Gastrocnemius medialis (tissue), 4 donors: ENCODE data around the gene FAM117B. TPM values are rescaled to one million over a fixed set of nuclear protein-coding genes. Genes with fewer than 3 reads are reported as not detected.

ENCODE experiments used
- ATAC-seq, 2 donors: fragments of 150-250 bp; one replicate each; pipeline ENCODE4 v1.9.1; 2016
- DNase-seq, 2 donors: peaks; one replicate each; pipeline ENCODE4 v3.0.0-alpha.2; 2019
- H3K27ac ChIP-seq, 4 donors: fragments of 200-600 bp; sonication (generic); 1 replicate in 1 of 4; 2 replicates in 3 of 4; pipeline ENCODE4 v1.5.1; 2016 to 2018; ENCODE audit warnings: mild to moderate bottlenecking in 2 of 4, moderate library complexity in 1 of 4
- H3K27me3 ChIP-seq, 3 donors: fragments of 200-600 bp; sonication (generic) in 2 of 3; 1 replicate in 1 of 3; 2 replicates in 2 of 3; pipeline versions ENCODE4 v1.5.1 to v1.6.0; 2016 to 2019; ENCODE audit warnings: mild to moderate bottlenecking in 1 of 3, moderate library complexity in 1 of 3
- H3K36me3 ChIP-seq, 2 donors: fragments of 200-600 bp; sonication (generic) in 1 of 2; one replicate each; pipeline ENCODE4 v1.5.1; 2017 to 2018
- H3K4me1 ChIP-seq, 2 donors: fragments of 200-600 bp; sonication (generic) in 1 of 2; one replicate each; pipeline ENCODE4 v1.5.1; 2016 to 2017; ENCODE audit warnings: mild to moderate bottlenecking in 2 of 2
- H3K4me3 ChIP-seq, 4 donors: fragments of 200-600 bp; sonication (generic) in 3 of 4; 1 replicate in 1 of 4; 2 replicates in 3 of 4; pipeline ENCODE4 v1.5.1; 2016 to 2019; ENCODE audit warnings: mild to moderate bottlenecking in 2 of 4
- H3K9me3 ChIP-seq, 3 donors: fragments of 200-600 bp; sonication (generic) in 2 of 3; 1 replicate in 1 of 3; 2 replicates in 2 of 3; pipeline ENCODE4 v1.5.1; 2016 to 2019
- CTCF ChIP-seq, 5 experiments: fragments of 450-650 bp in 3 of 5; fragments of 200-600 bp in 2 of 5; sonication (generic) in 2 of 5; IDR thresholded peaks in 4 of 5; conservative IDR thresholded peaks in 1 of 5; 1 replicate in 4 of 5; 2 replicates in 1 of 5; pipeline ENCODE4 v1.5.1; 2016 to 2019; ENCODE audit warnings: antibody characterized with exemption in 5 of 5, mild to moderate bottlenecking in 3 of 5, moderate library complexity in 3 of 5
- POLR2A ChIP-seq, 2 donors: fragments of 450-650 bp; IDR thresholded peaks; one replicate each; pipeline ENCODE4 v1.6.1; 2017; ENCODE audit warnings: antibody characterized with exemption in 2 of 2, mild to moderate bottlenecking in 2 of 2, moderate library complexity in 2 of 2
- in situ Hi-C, 4 donors: fragments of 200-750 bp; cut with MboI; loops; one replicate each; pipeline versions ENCODE4 v1.15.0 to v1.8.0; 2017; ENCODE audit warnings: low sequenced_read_pairs in 4 of 4
- intact Hi-C: fragments of 100-400 bp; cut with DNase I; formaldehyde crosslinking; loops from one replicate; pipeline ENCODE4 v1.15.1; 2023; ENCODE audit warnings: low total_unique reads
- total RNA-seq, 4 donors: library from RNA; depleted of rRNA; stranded (reverse); fragments of >200 nt; gene quantifications; one replicate each; pipeline versions ENCODE4 v1.1.0 to v1.2.3, GENCODE V29; 2016

The FAM117B gene
- total RNA-seq, 4 donors from 2014 or later = 1.5 to 4.5 (median 2.9) TPM

- no peaks in the 10 kb centered on the region for H3K27me3 ChIP-seq
- H3K27ac ChIP-seq = no peak overlapping the region
- no peaks in the 10 kb centered on the region for H3K4me1 ChIP-seq
- TF ChIP-seq POLR2A (IDR thresholded peaks at IDR 0.05) (no peak), CTCF (IDR thresholded peaks at IDR 0.05 in 4 of 5, conservative IDR thresholded peaks at IDR 0.05 in 1 of 5) (no peak)
- no peak overlapping the region for H3K4me3 ChIP-seq
- in situ Hi-C loops = no loop called here
- H3K9me3 ChIP-seq = no peaks in the 10 kb centered on the region
- H3K36me3 ChIP-seq = peaks cover 0 to 30% of the 10 kb centered on the region in 2 donors
- ATAC-seq (no peak), DNase-seq (no peak)
- intact Hi-C loops = no loop called here
These were observed 122.6 kb downstream of the FAM117B start for GRCh38 chr2:202757339-202757738.

DNA sequence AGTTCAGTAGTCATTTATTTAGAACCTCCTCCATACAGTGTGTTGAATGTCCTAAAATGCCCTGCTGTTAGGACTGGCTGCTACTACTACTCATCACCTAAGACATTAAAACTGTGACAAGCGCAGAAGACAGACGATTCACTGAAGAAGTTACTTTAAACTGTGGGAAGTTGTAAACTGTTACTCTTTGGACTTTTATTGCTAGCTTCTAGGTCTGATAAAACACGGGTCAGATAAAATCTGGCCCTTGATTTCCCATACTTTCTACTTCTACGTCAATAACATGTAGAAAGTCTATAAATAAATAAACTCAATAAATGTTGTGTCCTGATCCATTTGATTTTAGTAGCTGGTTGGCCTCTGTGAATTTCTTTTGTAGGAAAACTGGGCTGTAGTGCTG, 123.4 kb downstream of the FAM117B start:
- intact Hi-C loops = no loop called here
- H3K36me3 ChIP-seq = peaks cover 0 to 30% of the 10 kb centered on the region in 2 donors

GRCh38 chr2:202758604-202759003, 123.8 kb downstream of the FAM117B start:
- Histone ChIP-seq H3K27me3 (no peaks in the 10 kb centered on the region), H3K27ac (no peak overlapping the region), H3K4me1 (no peaks in the 10 kb centered on the region), H3K9me3 (no peaks in the 10 kb centered on the region), H3K4me3 (no peak overlapping the region), H3K36me3 (peaks cover 0 to 30% of the 10 kb centered on the region in 2 donors)
- ATAC-seq (no peak), DNase-seq (no peak)
- intact Hi-C loops = no loop called here
- in situ Hi-C loops = no loop called here
- TF ChIP-seq CTCF (IDR thresholded peaks at IDR 0.05 in 4 of 5, conservative IDR thresholded peaks at IDR 0.05 in 1 of 5) = no peak

More for the DNA sequence above, 123.4 kb downstream of the FAM117B start:
- no peak overlapping the region for H3K27ac ChIP-seq
- TF ChIP-seq CTCF (IDR thresholded peaks at IDR 0.05 in 4 of 5, conservative IDR thresholded peaks at IDR 0.05 in 1 of 5) = no peak
- no peak for TF ChIP-seq POLR2A (IDR thresholded peaks at IDR 0.05)
- no peaks in the 10 kb centered on the region for H3K4me1 ChIP-seq
- no peaks in the 10 kb centered on the region for H3K9me3 ChIP-seq
- no peak for DNase-seq
- H3K27me3 ChIP-seq = no peaks in the 10 kb centered on the region
- H3K4me3 ChIP-seq = no peak overlapping the region
- in situ Hi-C loops = no loop called here
- no peak for ATAC-seq

DNA sequence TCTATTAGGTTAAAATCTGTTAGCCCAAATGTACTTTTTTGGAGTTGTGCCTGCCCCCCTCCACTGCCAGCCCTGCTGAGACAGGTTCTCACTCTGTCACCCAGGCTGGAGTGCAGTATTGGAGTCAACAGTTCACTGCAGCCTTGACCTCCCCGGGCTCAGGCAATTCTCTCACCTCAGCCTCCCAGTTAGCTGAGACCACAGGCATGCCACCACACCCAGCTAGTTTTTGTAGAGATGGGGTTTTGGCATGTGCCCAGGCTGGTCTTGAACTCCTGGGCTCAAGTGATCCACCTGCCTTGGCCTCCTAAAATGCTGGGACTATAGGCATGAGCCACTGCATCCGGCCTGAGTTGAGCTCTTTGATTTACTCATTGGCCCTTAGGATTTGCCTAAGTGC, 126.1 kb downstream of the FAM117B start:
- DNase-seq (no peak), ATAC-seq (no peak)
- H3K4me3 ChIP-seq = no peak overlapping the region
- H3K27me3 ChIP-seq = no peaks in the 10 kb centered on the region
- H3K36me3 ChIP-seq = peaks cover 0 to 30% of the 10 kb centered on the region in 2 donors
- intact Hi-C loops = no loop called here
- in situ Hi-C loops = no loop called here
- H3K9me3 ChIP-seq = no peaks in the 10 kb centered on the region
- no peak overlapping the region for H3K27ac ChIP-seq
- TF ChIP-seq CTCF (IDR thresholded peaks at IDR 0.05 in 4 of 5, conservative IDR thresholded peaks at IDR 0.05 in 1 of 5) (no peak), POLR2A (IDR thresholded peaks at IDR 0.05) (no peak)
- H3K4me1 ChIP-seq = no peaks in the 10 kb centered on the region

GRCh38 chr2:202762556-202762955, 127.8 kb downstream of the FAM117B start:
- ATAC-seq (no peak), DNase-seq (no peak)
- intact Hi-C loops (no loop called here), in situ Hi-C loops (no loop called here)
- no peak overlapping the region for H3K4me3 ChIP-seq
- no peaks in the 10 kb centered on the region for H3K9me3 ChIP-seq
- H3K27ac ChIP-seq = no peak overlapping the region
- H3K36me3 ChIP-seq = peaks cover 0 to 22% of the 10 kb centered on the region in 2 donors
- TF ChIP-seq CTCF (IDR thresholded peaks at IDR 0.05 in 4 of 5, conservative IDR thresholded peaks at IDR 0.05 in 1 of 5) (no peak), POLR2A (IDR thresholded peaks at IDR 0.05) (no peak)
- H3K4me1 ChIP-seq = no peaks in the 10 kb centered on the region
- H3K27me3 ChIP-seq = no peaks in the 10 kb centered on the region
